ENCODE measurements around the gene TMEM108.
A peak's percentile ranks its signal among the peaks of the same experiment; 100 is the strongest.

TMEM108 gene

DNA sequence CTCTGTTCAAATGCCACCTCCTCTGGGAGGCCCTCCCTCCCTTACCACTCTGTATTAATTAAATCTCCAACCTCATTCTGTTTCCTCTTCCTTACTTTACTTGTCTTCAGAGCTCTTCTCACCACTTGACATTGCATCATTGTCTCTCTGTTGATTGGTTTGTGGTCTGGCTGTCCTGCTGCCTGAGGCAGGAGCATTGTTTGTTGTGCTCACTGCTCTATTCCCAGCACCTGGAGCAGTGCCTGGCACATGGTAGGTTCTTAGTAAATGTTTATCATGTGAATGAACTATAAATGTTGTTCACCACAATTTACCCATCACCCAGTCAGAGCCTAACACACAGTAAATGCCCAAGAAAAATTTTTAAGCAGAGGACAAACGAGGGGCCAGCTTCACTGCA is 355.0 kb downstream of the TMEM108 start:
- DNase-seq = no peak

DNA sequence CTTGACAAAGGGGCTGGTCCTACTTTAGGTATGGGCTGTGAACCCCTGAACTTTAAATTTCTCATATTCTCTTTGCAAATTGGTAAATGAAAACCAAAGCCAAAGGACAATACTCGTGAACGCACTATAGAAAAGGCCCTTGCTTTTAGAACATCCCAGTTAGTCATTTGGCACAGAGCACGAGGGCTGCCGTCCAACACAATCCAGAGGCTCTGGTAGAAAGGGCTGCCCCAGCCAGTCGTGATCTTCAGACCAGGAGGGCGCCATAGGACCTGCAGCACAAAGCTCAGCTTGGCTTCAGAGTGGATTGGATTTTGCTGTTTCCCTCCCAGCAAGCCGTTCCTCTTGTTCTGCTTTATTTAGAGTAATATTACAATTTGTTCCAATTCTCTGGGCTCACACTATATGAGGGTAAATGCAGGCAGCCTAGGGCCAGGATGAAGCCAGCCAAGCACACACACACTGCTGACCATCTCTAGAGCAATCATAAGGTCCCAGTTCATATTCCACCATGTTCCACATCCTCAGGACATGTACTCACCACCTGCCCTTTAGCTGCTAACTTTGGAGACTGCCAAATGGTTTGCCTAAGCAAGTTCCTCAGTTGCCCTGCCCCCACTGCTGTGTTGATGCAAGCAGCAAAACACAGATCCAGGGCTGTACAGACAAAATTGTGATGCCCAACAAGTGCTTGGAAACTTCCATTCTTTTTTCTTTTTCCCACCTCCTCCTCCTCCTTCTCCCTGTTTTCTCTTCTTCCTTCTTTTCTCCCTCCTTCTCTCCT is 355.7 kb downstream of the TMEM108 start:
- DNase-seq = no peak

DNA sequence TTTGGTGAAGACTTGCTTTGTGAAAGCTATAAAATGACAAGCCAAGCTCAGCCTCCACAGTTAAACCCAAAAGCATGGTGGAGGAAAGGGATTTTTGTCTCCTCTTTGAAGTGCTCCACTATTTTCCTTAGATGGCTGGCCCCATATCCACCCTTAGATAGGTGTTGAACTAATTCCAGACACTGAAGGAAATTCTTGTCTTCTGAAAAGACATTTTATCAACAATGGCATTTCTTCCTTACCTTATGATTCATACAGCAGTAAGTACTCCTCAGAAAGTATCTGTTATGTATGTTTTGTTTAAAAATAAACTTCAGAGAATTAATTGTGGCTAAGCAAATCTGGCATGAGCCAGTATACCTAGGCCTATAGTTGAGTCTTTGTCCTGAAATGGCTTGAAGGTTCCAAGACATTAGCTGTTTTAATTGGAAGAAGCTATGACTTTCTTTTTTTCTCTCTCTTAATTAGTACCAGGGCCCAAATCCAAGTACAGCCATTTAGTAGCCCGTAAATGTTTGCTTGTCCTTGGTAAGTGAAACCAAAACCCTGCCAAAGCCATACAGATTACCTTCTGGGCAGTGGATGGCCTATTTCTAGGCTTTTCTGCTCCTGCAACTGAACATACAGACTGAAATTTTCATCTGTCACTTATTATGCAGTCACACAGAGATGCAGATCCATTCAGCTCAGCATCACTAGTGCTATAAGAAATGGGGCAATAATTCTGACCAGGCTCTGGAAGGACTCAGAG is 356.5 kb downstream of the TMEM108 start:
- no peak for DNase-seq

DNA sequence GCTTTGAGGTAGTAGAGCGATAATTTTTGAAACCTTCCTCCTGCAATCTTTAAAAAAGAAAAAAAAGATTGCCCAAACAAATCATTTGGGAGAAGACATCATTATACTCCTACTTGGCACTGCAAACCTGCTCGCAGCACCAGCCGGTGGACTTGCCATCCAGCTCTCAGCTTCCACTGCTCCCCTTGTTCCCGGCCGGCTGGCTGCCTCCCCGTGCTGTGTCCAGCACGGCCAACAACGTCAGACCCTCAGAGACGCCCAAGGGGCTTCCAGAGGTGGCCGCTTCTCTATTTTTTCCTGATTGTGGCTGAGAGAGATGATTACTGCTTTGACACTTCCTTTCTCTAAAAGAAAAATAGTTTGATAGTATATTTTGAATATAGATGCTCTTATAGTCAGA is 358.7 kb downstream of the TMEM108 start:
- no peak for DNase-seq

DNA sequence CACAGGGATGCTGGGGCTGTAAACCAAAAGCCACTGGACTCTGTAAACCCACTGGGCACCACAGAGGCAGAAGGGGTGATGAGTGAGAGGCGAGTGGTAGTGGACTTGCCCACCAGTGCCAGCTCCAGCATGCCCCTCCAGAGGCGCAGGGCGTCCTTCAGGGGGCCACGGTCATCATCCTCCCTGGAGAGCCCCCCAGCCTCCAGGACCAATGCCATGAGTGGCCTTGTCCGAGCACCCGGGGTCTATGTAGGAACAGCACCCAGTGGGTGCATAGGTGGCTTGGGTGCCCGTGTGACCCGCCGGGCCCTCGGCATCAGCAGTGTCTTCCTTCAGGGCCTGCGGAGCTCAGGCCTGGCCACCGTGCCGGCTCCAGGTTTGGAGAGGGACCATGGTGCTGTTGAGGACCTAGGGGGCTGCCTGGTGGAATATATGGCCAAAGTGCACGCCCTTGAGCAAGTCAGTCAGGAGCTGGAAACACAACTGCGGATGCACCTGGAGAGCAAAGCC is 361.9 kb downstream of the TMEM108 start, which contains the start of gene BFSP2:
Gene BFSP2, plus strand, starts transcription at position 51 of the 510 bp plus-strand sequence. Its CDS starts 28 bp downstream, at position 79.
- no peak for DNase-seq

DNA sequence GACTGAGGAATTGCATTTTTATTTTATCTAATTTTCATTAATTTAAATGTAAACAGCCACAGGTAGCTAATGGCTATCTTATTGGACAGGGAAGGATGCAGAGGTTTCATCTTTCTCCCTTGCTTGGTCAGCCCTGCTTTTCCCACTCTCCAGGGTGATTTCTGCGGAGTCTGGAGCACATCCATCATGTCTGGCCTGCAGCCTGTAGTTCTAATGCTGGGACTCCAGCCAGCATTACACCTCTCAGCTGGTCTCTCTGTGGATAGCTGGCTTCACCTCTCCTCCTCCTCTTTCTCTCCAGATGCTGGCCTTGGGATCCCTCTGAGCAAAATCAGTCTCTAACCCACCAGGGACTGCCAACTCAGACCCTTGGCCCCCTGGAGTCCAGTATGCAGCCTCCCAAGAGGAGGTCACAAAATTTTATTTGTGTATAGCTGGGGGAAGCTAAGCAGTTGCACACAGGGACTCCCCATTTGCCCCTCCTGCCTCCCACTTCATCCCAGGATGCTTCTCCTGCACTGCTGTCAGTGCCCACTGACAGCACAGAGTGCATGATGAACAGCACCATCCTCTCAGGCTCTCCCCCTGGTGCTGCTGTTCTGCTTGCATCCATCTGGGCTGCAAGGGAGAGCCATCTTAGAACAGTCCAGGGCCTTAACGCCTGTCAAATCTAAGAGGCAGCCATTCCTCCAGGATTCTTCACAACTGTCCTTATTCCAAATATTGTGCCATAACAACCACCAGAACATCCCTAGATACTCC is 363.4 kb downstream of the TMEM108 start:
- peak; percentile 29 for DNase-seq

DNA sequence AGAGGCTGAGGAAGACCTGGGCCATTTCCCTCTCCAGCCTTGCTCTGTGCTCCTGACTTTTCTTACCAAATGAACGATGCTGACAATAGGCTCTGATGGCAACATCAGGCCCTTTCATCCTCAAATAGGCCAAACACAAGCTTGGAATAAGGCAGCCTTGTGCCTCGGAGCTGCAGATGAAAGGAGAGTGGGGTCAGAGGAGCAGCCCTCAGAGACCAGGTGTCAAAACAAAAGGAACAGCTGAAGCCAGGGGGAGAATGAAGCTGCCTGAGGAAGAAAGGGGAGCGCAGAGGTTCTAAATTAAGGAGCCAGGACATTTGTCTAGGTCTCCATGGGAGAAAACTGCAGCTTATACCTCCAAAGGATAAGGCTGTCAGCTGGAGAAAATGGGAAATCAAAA is 366.7 kb downstream of the TMEM108 start:
- no peak for DNase-seq

GRCh38 chr3:133408366-133408765 is 370.2 kb downstream of the TMEM108 start:
- no peak for DNase-seq

- DNase-seq = no peak
Measured at GRCh38 chr3:133408961-133409360, 370.8 kb downstream of the TMEM108 start.

DNA sequence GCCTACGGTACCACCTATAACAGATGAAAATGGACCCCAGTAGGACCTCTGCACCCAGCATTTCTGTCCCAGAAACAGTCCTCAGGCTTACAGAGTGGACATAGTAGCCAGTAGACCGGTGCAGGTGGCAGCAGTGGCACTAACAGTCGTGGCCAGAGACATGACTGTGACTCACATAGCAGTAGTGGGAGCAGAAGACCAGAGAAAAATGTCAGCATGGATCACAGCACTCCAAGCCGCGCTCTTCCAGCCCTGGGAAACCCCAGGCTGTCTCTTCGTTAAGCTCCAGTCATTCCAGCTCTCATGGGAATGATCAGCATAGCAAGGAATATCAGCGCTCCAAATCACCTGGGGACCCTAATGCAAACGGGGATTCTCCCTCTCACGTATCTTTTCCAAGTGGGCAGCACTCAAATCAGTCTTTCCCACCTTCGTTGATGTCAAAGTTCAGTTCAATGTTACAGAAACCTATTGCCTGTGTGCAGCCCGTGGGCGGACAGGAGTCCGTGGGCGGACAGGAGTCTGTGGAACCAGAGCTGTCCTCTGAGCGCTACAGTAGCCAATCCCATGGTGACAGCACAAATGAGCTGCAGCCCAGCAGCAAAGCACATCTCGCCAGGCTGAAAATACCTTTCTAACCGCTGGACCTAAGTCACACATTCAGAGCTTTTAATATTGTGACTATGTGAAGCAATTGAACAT is 372.2 kb downstream of the TMEM108 start:
- no peak for DNase-seq

GRCh38 chr3:133412183-133413132 is 374.3 kb downstream of the TMEM108 start:
- no peak for DNase-seq

DNA sequence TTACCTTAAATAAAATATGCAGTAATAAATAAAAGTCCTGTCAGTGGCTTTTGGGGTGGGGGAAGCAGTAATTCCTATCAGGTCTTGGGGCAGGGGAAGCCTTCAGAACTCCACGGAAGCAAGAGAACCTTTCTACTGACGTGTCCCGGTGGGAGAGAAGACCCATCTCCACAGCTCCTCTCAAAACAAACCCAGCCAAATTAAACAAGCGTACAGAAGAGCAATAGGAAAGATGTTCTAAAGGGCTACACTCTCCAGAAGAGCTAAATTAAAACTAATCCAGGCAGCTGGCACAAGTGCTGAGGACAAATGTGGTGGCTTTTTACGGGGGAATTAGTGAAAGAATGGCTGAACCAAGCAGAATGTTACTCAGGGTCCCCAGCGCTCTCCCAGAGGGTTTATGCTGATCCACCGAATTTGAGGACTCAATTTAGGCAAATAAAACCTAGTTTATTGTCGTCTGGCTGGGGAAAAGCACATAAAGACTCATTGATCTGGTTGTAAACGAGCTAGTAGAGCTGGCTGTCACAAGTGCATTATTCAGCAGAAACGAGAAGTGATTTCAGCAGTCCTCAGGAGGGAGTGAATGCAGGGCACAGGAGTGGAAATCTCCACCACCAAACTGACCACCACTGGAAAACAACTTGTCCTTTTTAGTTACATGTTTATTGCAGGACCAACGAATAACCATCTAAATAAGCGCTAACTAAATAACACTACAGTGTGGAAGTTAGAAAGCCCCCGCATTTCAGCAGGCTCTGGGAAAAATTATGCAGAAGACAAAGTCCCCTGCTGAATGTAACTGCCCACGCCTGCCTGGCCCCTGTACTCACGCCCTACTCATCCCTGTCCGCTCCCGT is 375.2 kb downstream of the TMEM108 start:
- DNase-seq = no peak

GRCh38 chr3:133414021-133414392 is 375.8 kb downstream of the TMEM108 start:
- no peak for DNase-seq

- no peak for DNase-seq
Measured at GRCh38 chr3:133418361-133418760, 380.2 kb downstream of the TMEM108 start.

- no peak for DNase-seq
Measured at GRCh38 chr3:133419151-133419909, 381.1 kb downstream of the TMEM108 start.

GRCh38 chr3:133424937-133425869 is 387.0 kb downstream of the TMEM108 start:
- DNase-seq = no peak

DNA sequence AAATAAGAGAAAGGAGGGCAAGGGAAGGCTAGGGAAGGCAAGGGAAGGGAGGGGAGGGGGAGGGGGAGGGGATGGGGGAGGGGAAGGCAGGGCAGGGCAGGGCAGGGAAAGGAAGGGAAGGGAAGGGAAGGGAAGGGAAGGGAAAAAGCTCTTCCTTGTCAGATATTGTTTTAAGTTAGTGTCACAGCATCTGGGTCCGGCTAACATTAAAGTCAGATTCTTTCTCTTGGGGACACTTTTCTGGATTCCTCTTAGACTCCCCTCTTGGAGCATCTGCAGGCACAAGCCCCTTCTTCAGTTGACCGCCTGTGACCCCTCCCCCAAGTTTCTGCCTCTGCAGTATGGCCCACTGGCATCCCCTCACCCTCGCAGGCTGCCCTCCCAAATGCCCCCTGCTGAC is 387.7 kb downstream of the TMEM108 start:
- no peak for DNase-seq

DNA sequence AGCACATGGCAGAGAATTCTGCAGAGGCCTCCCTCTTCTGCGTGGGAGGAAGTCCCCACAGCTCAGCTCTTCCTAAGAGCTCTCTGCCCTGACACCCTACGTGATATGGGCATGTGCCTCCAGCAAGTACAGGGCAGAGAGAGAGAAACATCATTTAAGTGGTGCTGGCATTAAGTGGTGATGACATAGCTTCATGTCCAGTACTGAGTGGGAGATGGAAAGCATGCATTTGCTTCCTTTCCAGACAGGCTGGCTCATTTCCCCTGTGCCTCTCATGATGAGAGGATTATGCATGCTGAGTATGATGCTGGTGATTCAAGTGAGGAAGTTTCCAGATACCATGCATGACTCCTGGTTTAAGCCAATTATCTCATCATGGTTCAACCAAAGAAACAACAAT is 388.5 kb downstream of the TMEM108 start:
- DNase-seq = no peak

DNA sequence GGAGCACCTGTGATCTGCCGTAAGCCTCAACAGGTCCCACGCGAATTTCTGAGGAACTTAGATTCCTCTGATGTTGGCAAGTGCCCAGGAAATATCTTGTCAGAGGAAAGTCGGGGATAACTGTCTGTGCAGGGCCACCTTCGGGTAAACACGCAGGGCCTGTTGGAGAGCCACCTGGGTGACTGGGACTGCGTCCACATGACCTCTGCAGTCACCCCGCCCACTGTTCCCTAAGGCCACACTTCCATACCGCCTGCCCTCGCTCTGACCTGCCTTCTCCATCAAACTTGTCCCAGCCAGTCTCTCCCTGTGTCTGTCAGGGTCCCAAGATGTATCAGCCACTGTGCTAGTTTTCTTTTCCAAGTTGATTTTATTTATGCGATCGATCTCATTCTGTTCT is 390.4 kb downstream of the TMEM108 start:
- no peak for DNase-seq

All from NCI-H1694 (cell line).